HCT116 (cell line): ENCODE measurements around the gene DNPH1. TPM values are rescaled to one million over a fixed set of nuclear protein-coding genes. Genes with fewer than 3 reads are reported as not detected.

ENCODE experiments used
- ATAC-seq: fragments of 200-7000 bp; cut with Tn5 transposase; 2 replicates; pipeline ENCODE4 v1.9.1; 2020; ENCODE audit warnings: mild to moderate bottlenecking, moderate library complexity
- BruUV-seq: library from RNA; stranded (reverse); fragments of 400-500 nt; replicated peaks from 2 replicates; lab custom pipeline; 2021; lab: Mats Ljungman, UMichigan
- CTCF ChIA-PET: fragments of 300-600 bp; sonication (Branson Sonifier 250); formaldehyde crosslinking; loops from one replicate; lab custom pipeline; 2021; ENCODE audit warnings: antibody characterized with exemption; lab: Charles Lee
- POLR2A ChIA-PET: fragments of 300-600, 350-600 bp; sonication (Branson Sonifier 250); formaldehyde crosslinking; loops from one replicate; lab custom pipeline; 2021; ENCODE audit warnings: antibody characterized with exemption; lab: Charles Lee
- RAD21 ChIA-PET, 2 experiments: fragments of 300-600 bp; sonication (Branson Sonifier 250); formaldehyde crosslinking; loops; one replicate each; lab custom pipeline; 2023; ENCODE audit warnings: low total read pairs in 2 of 2; ENCODE audit not compliant: uncharacterized antibody in 2 of 2, unreplicated experiment in 2 of 2, low non-redundant PET in 1 of 2; lab: Charles Lee
- DNase-seq: peaks from one replicate; pipeline ENCODE4 v3.0.0-alpha.2; 2010; ENCODE audit warnings: low read depth, low spot score
- H2AFZ ChIP-seq: fragments of 200-600 bp; shearing (Covaris generic), sonication (generic); 2 replicates; pipeline ENCODE4 v1.6.1; 2017; ENCODE audit warnings: low read depth, mixed run types, mixed read lengths, antibody characterized with exemption, low read length; ENCODE audit not compliant: poor library complexity, severe bottlenecking
- H3K27ac ChIP-seq: 2 replicates; pipeline ENCODE4 v1.5.1; 2012; ENCODE audit warnings: low read depth, low read length
- H3K27me3 ChIP-seq: fragments of 200-600 bp; sonication (generic); 2 replicates; pipeline ENCODE4 v1.6.1; 2016; ENCODE audit warnings: mixed run types, low read length, mixed read lengths; ENCODE audit not compliant: insufficient read depth
- H3K36me3 ChIP-seq, 2 experiments: fragments of 200-500 bp in 1 of 2; fragments of 200-600 bp in 1 of 2; sonication (Bioruptor generic) in 1 of 2; sonication (generic) in 1 of 2; 2 replicates each; pipeline versions ENCODE4 v1.5.1 to v1.6.1; 2014 to 2016; ENCODE audit warnings: low read length in 2 of 2, inconsistent platforms in 1 of 2, mixed read lengths in 1 of 2, mixed run types in 1 of 2; ENCODE audit not compliant: insufficient read depth in 2 of 2, control insufficient read depth in 1 of 2
- H3K4me1 ChIP-seq, 2 experiments: fragments of 200-600 bp in 1 of 2; sonication (generic) in 1 of 2; 2 replicates each; pipeline versions ENCODE4 v1.5.1 to v1.6.1; 2012 to 2017; ENCODE audit warnings: low read length in 2 of 2, inconsistent platforms in 1 of 2, mild to moderate bottlenecking in 1 of 2, mixed read lengths in 1 of 2, mixed run types in 1 of 2, moderate library complexity in 1 of 2; ENCODE audit not compliant: insufficient read depth in 2 of 2, control insufficient read depth in 1 of 2
- H3K4me2 ChIP-seq: fragments of 200-600 bp; sonication (generic); 2 replicates; pipeline ENCODE4 v1.6.1; 2017; ENCODE audit warnings: mixed run types, low read length, mixed read lengths
- H3K4me3 ChIP-seq, 2 experiments: fragments of 200-600 bp in 1 of 2; sonication (generic) in 1 of 2; replicated peaks in 1 of 2; 2 replicates each; pipeline ENCODE4 v1.5.1; 2011 to 2016; ENCODE audit warnings: low read length in 2 of 2, control low read depth in 1 of 2, low read depth in 1 of 2, mild to moderate bottlenecking in 1 of 2, mixed read lengths in 1 of 2, mixed run types in 1 of 2
- H3K79me2 ChIP-seq: fragments of 200-600 bp; sonication (generic); 2 replicates; pipeline ENCODE4 v1.6.1; 2017; ENCODE audit warnings: mild to moderate bottlenecking, mixed run types, low read length, moderate library complexity, mixed read lengths; ENCODE audit not compliant: insufficient read depth
- H3K9ac ChIP-seq: fragments of 200-600 bp; sonication (generic); 2 replicates; pipeline ENCODE4 v1.6.1; 2016; ENCODE audit warnings: low read length, mixed read lengths
- H3K9me2 ChIP-seq: fragments of 200-600 bp; sonication (generic), shearing (Covaris generic); 2 replicates; pipeline ENCODE4 v1.6.1; 2017; ENCODE audit warnings: mixed run types, mild to moderate bottlenecking, moderate library complexity; ENCODE audit not compliant: insufficient read depth
- H3K9me3 ChIP-seq, 2 experiments: fragments of 200-500 bp in 1 of 2; fragments of 200-600 bp in 1 of 2; sonication (Bioruptor generic) in 1 of 2; sonication (generic) in 1 of 2; 2 replicates each; pipeline ENCODE4 v1.6.1; 2014 to 2017; ENCODE audit warnings: low read length in 2 of 2, mixed read lengths in 2 of 2, inconsistent platforms in 1 of 2, low read depth in 1 of 2, mild to moderate bottlenecking in 1 of 2, mixed run types in 1 of 2, moderate library complexity in 1 of 2; ENCODE audit not compliant: control insufficient read depth in 1 of 2, insufficient read depth in 1 of 2
- H4K20me1 ChIP-seq: fragments of 200-600 bp; sonication (generic), shearing (Covaris generic); 2 replicates; pipeline ENCODE4 v1.6.1; 2017; ENCODE audit warnings: mixed run types, mild to moderate bottlenecking, moderate library complexity; ENCODE audit not compliant: insufficient read depth
- ATF3 ChIP-seq: IDR thresholded peaks from 2 replicates; pipeline ENCODE4 v1.6.1; 2012
- CBX3 ChIP-seq: IDR thresholded peaks from 2 replicates; pipeline ENCODE4 v1.6.1; 2012; ENCODE audit warnings: low read depth
- ELF1 ChIP-seq: IDR thresholded peaks from 2 replicates; pipeline ENCODE4 v1.6.1; 2012; ENCODE audit warnings: low read depth, borderline replicate concordance
- EZH2 ChIP-seq: fragments of 200-600 bp; sonication (generic); IDR thresholded peaks from 2 replicates; pipeline ENCODE4 v1.6.1; 2017; ENCODE audit warnings: antibody characterized with exemption, mixed run types
- EZH2phosphoT487 ChIP-seq: fragments of 200-600 bp; IDR thresholded peaks from 2 replicates; pipeline ENCODE4 v1.6.1; 2018; ENCODE audit warnings: antibody characterized with exemption, borderline replicate concordance
- JUND ChIP-seq: IDR thresholded peaks from 2 replicates; pipeline ENCODE4 v1.6.1; 2012
- MAX ChIP-seq: IDR thresholded peaks from 2 replicates; pipeline ENCODE4 v1.6.1; 2012
- POLR2A ChIP-seq: IDR thresholded peaks from 2 replicates; pipeline ENCODE4 v1.7.0; 2011; ENCODE audit warnings: borderline replicate concordance; ENCODE audit not compliant: insufficient read depth, insufficient read length; ENCODE audit errors: extremely low read depth
- POLR2AphosphoS5 ChIP-seq: IDR thresholded peaks from 2 replicates; pipeline ENCODE4 v1.6.1; 2011; ENCODE audit warnings: mild to moderate bottlenecking, low read depth, low read length, moderate library complexity
- RAD21 ChIP-seq: IDR thresholded peaks from 2 replicates; pipeline ENCODE4 v1.6.1; 2012; ENCODE audit warnings: low read depth, mild to moderate bottlenecking
- SP1 ChIP-seq: IDR thresholded peaks from 2 replicates; pipeline ENCODE4 v1.6.1; 2012; ENCODE audit warnings: low read depth
- SRF ChIP-seq: IDR thresholded peaks from 2 replicates; pipeline ENCODE4 v1.6.1; 2012; ENCODE audit warnings: low read depth
- TCF7L2 ChIP-seq: IDR thresholded peaks from 2 replicates; pipeline ENCODE4 v1.7.0; 2011; ENCODE audit warnings: borderline replicate concordance, inconsistent platforms; ENCODE audit not compliant: insufficient read depth, insufficient read length; ENCODE audit errors: extremely low read depth
- YY1 ChIP-seq: IDR thresholded peaks from 2 replicates; pipeline ENCODE4 v1.6.1; 2011; ENCODE audit warnings: low read length, low read depth, moderate library complexity, mild to moderate bottlenecking; ENCODE audit not compliant: insufficient replicate concordance; ENCODE audit errors: extremely low read depth
- ZFX ChIP-seq: fragments of 450-650 bp; IDR thresholded peaks from 2 replicates; pipeline ENCODE4 v1.6.1; 2017
- ZNF274 ChIP-seq: fragments of 200-500 bp; sonication (Bioruptor generic); IDR thresholded peaks from 2 replicates; pipeline ENCODE4 v1.6.1; 2014; ENCODE audit warnings: mild to moderate bottlenecking, low read depth, low read length, inconsistent platforms
- intact Hi-C: fragments of 100-400 bp; cut with micrococcal nuclease; formaldehyde crosslinking; loops from 2 replicates; pipeline ENCODE4 v1.10.0; 2022
- total RNA-seq: library from RNA; stranded (reverse); gene quantifications from one replicate; pipeline ENCODE4 v1.2.1, GENCODE V29; 2021; ENCODE audit not compliant: unreplicated experiment

The DNPH1 gene
- total RNA-seq, 1 experiment from 2014 or later = 117 TPM

GRCh38 chr6:43231735-43232450 is 2.6 kb upstream of the DNPH1 start:
- ATAC-seq (no peak), DNase-seq (no peak)
- Histone ChIP-seq H3K9me2 (no peaks in the 10 kb centered on the region), H3K27me3 (no peaks in the 10 kb centered on the region), H3K4me3 (no peak overlapping the region), H4K20me1 (no peaks in the 10 kb centered on the region), H3K79me2 (peaks cover 21% of the 10 kb centered on the region), H3K36me3 (no peaks in the 10 kb centered on the region), H2AFZ (no peak overlapping the region), H3K9me3 (no peaks in the 10 kb centered on the region), H3K27ac (no peak overlapping the region), H3K4me1 (peaks cover 4 to 16% of the 10 kb centered on the region in 2 experiments; a peak in 3 of 4 replicates), H3K4me2 (no peak overlapping the region), H3K9ac (no peak overlapping the region)
- TF ChIP-seq ELF1 = no peak
- no peak for TF ChIP-seq SP1
- no peak for TF ChIP-seq ATF3
- no peak for TF ChIP-seq EZH2phosphoT487
- TF ChIP-seq TCF7L2 = no peak
- TF ChIP-seq JUND = no peak
- ChIA-PET RAD21 (no interaction called here), POLR2A (interaction anchor here (0.7 kb wide), 1 partner anchor 57 kb away, joined by 3 read pairs; no protein-coding TSS in a partner anchor), CTCF (no interaction called here)
- intact Hi-C loops = no loop called here
- no TSS peak for BruUV-seq

GRCh38 chr6:43231053-43231452 is 1.8 kb upstream of the DNPH1 start:
- H3K36me3 ChIP-seq = peaks cover 0 to 5% of the 10 kb centered on the region in 2 experiments; a peak in 1 of 4 replicates
- no peak for ATAC-seq
- no peak for DNase-seq
- ChIA-PET POLR2A (no interaction called here), CTCF (no interaction called here), RAD21 (no interaction called here)
- no peak overlapping the region for H3K9ac ChIP-seq
- no peaks in the 10 kb centered on the region for H3K9me2 ChIP-seq
- H4K20me1 ChIP-seq = no peaks in the 10 kb centered on the region
- intact Hi-C loops = no loop called here
- BruUV-seq = no TSS peak
- no peak overlapping the region for H3K4me2 ChIP-seq
- TF ChIP-seq TCF7L2 (no peak), ZFX (no peak), ZNF274 (no peak), SRF (no peak), RAD21 (no peak), ATF3 (no peak), EZH2 (no peak), JUND (no peak), POLR2AphosphoS5 (no peak), POLR2A (no peak), MAX (no peak), YY1 (no peak), EZH2phosphoT487 (no peak), CBX3 (no peak)
- H3K9me3 ChIP-seq = no peaks in the 10 kb centered on the region
- H3K4me1 ChIP-seq = peaks cover 4 to 19% of the 10 kb centered on the region in 2 experiments; a peak in 3 of 4 replicates
- H2AFZ ChIP-seq = no peak overlapping the region
- no peaks in the 10 kb centered on the region for H3K27me3 ChIP-seq
- no peak overlapping the region for H3K27ac ChIP-seq
- H3K79me2 ChIP-seq = peaks cover 27% of the 10 kb centered on the region
- no peak overlapping the region for H3K4me3 ChIP-seq
